ENCODE data around the gene MGST2.
A peak's percentile ranks its signal among the peaks of the same experiment; 100 is the strongest.
"Not testable (repeated sequence)": the region's sequence is repeated elsewhere in the genome, so short reads cannot be mapped to it uniquely, and the experiment has no call there.

Gene MGST2

DNA sequence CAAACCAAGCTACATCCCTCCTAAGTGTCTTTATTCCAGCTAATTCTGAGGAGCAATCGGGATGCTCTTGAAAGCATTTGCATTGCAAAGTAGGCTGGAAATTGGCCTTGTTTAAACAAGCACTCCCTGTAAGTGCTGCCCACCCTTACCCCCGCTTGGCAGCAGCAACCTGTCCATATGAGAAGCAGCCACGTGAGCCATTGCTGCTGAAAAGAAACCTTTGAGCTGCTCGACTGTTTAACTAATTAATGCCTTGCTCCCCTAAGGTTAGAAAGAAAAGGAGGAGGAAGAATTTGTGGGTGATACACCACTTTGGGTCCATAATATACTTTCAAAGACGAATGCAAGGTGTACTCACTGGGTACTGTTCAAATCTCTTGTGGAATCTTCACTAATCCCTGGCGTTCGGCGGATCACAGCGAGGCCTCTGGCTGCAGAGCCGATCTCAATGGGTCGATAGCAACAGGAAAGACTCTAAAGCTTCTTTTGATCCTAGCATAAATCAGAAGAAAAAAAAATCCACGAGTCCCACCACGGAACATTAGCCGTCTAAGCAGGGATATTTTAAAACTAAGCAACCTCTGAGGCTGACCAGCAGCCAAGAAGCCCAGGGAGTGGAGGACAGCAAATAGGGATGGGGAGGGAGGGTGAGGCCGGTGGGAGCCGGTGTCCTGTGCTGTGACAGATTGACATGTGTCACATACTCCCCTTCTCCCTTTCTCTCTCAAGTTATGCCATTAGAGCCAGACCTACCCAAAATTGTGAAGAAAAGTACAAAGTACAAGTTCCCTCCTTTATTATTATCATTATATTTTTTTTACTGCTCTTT lies 37.2 kb upstream of the MGST2 start:
- TF ChIP-seq, protein P1, sequence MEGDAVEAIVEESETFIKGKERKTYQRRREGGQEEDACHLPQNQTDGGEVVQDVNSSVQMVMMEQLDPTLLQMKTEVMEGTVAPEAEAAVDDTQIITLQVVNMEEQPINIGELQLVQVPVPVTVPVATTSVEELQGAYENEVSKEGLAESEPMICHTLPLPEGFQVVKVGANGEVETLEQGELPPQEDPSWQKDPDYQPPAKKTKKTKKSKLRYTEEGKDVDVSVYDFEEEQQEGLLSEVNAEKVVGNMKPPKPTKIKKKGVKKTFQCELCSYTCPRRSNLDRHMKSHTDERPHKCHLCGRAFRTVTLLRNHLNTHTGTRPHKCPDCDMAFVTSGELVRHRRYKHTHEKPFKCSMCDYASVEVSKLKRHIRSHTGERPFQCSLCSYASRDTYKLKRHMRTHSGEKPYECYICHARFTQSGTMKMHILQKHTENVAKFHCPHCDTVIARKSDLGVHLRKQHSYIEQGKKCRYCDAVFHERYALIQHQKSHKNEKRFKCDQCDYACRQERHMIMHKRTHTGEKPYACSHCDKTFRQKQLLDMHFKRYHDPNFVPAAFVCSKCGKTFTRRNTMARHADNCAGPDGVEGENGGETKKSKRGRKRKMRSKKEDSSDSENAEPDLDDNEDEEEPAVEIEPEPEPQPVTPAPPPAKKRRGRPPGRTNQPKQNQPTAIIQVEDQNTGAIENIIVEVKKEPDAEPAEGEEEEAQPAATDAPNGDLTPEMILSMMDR (conservative IDR thresholded peaks at IDR 0.05), result no peak
- H3K27ac ChIP-seq, result no peak overlapping the region

DNA sequence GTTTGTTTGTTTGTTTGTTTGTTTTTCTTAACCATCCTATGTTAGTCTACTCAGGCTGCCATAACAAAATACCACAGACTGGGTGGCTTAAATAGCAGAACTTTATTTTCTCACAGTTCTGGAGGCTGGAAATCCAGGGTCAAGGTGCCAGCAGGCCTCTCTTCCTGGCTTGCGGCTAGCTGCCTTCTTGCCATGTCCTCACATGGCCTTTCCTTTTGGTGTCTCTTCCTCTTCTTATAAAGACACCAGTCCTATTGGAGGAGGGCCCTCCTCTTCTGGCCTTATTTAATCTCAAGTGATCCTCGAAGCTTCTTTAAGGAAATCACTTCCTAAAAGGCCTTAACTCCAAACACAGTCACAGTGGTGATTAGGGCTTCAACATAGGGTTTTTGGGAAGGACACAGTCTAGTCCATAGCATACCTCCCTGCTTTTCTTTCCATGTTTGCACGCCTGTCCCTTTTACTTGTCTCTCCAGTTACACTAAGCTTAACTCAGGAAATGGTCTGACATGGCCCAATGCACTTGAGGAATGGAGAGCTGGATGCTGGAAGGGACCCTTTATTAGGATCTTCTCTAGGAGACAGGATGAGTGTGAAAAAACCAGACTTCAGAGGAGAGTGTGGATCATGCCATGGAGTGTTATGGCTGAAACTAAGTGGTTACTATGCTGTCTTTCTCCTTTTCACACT lies 36.0 kb upstream of the MGST2 start:
- no peak overlapping the region for H3K27ac ChIP-seq
- TF ChIP-seq, protein P1 (conservative IDR thresholded peaks at IDR 0.05), result no peak

DNA sequence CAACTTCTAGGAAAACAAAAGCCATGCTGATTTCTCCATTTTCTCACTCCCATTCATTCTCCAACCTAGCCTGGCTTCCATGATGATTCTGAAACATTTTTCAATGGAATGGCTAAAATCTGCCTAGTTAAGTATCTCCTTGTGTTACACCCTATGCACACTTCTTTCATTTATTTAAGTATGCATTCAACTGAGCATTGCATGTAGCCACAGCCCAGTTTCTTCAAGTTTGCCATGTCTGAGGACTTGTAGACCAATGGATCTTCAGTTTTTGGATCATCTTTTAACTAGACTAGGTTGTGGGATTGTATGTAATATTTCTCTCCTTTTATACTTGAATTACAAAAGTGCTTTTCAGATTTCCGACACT lies 35.5 kb upstream of the MGST2 start:
- no peak overlapping the region for H3K27ac ChIP-seq
- TF ChIP-seq, protein P1 (conservative IDR thresholded peaks at IDR 0.05), result no peak

DNA sequence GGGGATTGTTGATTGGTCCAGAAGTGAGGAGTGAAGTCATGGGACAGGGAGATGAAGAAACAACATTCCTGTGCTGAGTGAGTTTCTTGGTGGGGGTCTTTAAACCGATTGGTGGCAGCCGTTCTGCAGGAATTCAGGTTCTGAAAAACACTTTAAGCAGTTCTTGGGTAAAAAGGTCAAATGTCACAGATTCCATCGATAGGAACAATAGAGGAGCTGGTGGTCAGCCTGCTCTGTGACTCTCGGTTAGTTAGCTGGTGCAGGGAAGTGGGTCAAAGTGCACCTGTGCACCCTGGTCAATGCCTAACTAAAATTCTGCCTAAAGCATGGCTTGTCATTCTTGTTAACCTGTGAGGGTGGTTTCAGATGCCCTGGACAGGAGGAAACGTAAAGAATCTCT lies 34.6 kb upstream of the MGST2 start:
- TF ChIP-seq, protein P1 (conservative IDR thresholded peaks at IDR 0.05), result no peak

DNA sequence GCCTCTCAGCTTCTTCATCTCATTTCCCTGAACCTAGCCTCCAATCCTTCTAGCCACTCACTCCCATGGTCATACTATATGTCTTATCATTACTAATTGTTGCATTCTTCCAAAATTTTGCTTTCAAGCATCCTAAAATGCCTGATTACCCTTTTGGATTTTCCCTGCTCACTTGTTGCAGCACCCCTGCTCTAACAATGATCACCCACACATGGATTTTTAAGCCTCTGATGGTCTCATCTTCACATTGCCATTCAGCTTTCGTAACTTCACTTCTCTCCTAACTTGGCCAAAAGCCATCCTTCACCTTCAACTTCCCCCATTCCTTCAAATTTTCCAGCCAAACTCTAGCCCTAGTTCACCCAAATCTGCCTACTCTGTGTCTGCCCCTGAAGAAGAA lies 33.8 kb upstream of the MGST2 start:
- no peak overlapping the region for H3K27ac ChIP-seq
- TF ChIP-seq, protein P1 (conservative IDR thresholded peaks at IDR 0.05), result no peak

More for the DNA sequence above, 34.6 kb upstream of the MGST2 start:
- H3K27ac ChIP-seq, result no peak overlapping the region

DNA sequence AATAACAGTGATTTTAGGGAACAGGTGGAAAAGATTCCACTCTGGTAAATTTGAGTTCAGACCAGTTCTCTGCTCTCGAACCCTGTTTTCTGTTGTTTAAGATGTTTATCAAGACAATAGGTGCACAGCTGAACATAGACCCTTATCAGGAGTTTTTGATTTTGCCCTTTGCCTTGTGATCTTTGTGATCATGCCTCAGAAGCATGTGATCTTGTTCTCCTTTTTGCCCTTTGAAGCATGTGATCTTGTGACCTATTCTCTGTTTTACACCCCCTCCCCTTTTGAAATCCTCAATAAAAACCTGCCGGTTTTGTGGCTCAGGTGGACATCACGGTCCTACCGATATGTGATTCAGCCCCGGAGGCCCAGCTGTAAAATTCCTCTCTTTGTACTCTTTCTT lies 32.9 kb upstream of the MGST2 start:
- not testable (repeated sequence) for H3K27ac ChIP-seq

DNA sequence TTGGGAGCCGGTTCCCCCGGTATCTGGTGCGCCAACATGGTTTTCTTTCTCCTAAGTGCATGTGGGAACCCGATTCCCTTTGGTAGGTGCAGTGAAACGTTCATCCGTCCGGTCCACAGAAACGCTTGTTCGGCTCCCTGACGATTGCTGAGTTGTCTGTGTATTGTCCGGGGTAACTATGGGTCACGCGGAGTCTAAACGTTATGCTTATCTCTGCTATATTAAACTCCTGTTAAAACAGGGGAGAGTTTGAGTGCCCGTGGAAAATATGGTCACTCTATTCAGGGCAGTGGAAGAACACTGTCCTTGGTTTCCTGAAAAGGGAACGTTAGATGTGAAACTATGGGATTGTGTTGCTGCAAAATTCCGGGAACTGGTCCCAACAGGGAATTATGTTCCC lies 32.4 kb upstream of the MGST2 start:
- TF ChIP-seq, protein P1 (conservative IDR thresholded peaks at IDR 0.05), result no peak
- H3K27ac ChIP-seq, result no peak overlapping the region

DNA sequence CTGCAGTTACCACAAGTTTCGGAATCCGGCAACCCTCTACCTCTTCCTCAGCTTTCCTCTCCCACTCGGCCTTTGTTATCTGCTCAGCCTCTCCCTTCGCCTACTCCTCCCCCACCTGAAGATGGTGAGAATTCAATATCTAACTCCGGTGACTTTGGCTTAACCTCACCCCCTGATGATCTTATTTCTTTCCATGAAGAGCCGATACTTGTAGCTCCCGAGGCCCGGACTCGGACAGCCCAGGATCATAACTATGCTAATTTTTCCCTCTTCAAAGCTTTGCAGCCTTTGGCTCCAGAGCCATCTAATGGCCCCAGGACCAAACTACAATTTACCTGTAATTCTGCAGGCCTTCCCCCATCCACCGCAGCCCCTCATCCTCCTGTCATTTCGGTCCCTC lies 32.0 kb upstream of the MGST2 start:
- TF ChIP-seq, protein P1 (conservative IDR thresholded peaks at IDR 0.05), result peak; percentile 84
- H3K27ac ChIP-seq, result no peak overlapping the region

Measured in VCaP (cell line).